ENCODE results near the gene CACNB4. TPM values are rescaled to one million over a fixed set of nuclear protein-coding genes. Genes with fewer than 3 reads are reported as not detected.

CACNB4 gene
- polyA plus RNA-seq, 2 of the 4 experiments (the other 2 are of a cell fraction), result 0.25 to 0.53 TPM

- TF ChIP-seq RCOR1 (IDR thresholded peaks at IDR 0.05; ENCODE audit: low read depth, low read length) (no peak), TP53 (CRISPR knock-in tag; IDR thresholded peaks at IDR 0.05) (no peak), CTCF (IDR thresholded peaks at IDR 0.05) (no peak), PBX3 (IDR thresholded peaks at IDR 0.05) (no peak)
Measured at GRCh38 chr2:151837926-151838325, 260.9 kb downstream of the CACNB4 start (continued).

- WGBS (ENCODE audit: missing lambda C conversion rate), result 81% methylated on average over 3 of the region's 3 CpGs
- H3K4me1 ChIP-seq, result 0 out of 3 replicates have a peak, but pooled peaks cover under 1% of the 10 kb centered on the region
- TF ChIP-seq TFCP2L1 (CRISPR knock-in tag; IDR thresholded peaks at IDR 0.05) (no peak), ELK1 (IDR thresholded peaks at IDR 0.05; ENCODE audit: low read depth, low read length) (no peak), HEYL (CRISPR knock-in tag; IDR thresholded peaks at IDR 0.05) (no peak), PBX3 (IDR thresholded peaks at IDR 0.05) (no peak), POLR2A (IDR thresholded peaks at IDR 0.05; ENCODE audit: low read length) (no peak), BCL3 (IDR thresholded peaks at IDR 0.05) (no peak), RNF2 (IDR thresholded peaks at IDR 0.05; ENCODE audit: borderline replicate concordance, low read depth) (no peak), HMGXB4 (CRISPR knock-in tag; IDR thresholded peaks at IDR 0.05; ENCODE audit: borderline replicate concordance) (no peak), NPAS2 (CRISPR knock-in tag; IDR thresholded peaks at IDR 0.05; ENCODE audit: borderline replicate concordance) (no peak), EHMT2 (IDR thresholded peaks at IDR 0.05; ENCODE audit: low read depth) (no peak), CHD4 (IDR thresholded peaks at IDR 0.05; ENCODE audit: borderline replicate concordance) (no peak), GATA3 (IDR thresholded peaks at IDR 0.05; ENCODE audit: borderline replicate concordance) (no peak), PHF8 (IDR thresholded peaks at IDR 0.05; ENCODE audit: borderline replicate concordance, low read depth) (no peak), HDAC2 (IDR thresholded peaks at IDR 0.05) (no peak)
- CTCF ChIA-PET, result no interaction called here
- DNase-seq (ENCODE audit: low read depth in 1 of 2, low spot score in 1 of 2) (no peak), FAIRE-seq (no peak), ATAC-seq (no peak)
- no peak overlapping the region for H3K4me2 ChIP-seq
- H3K9me3 ChIP-seq, result no peaks in the 10 kb centered on the region
- H3K4me3 ChIP-seq, result no peak overlapping the region
- H3K27ac ChIP-seq, result no peak overlapping the region
- POLR2A ChIA-PET, result no interaction called here
Measured at GRCh38 chr2:151833984-151834383, 264.9 kb downstream of the CACNB4 start.
